Erythroblast (primary cell): ENCODE results near the gene RYR2.

Experiments
- GATA1 ChIP-seq: IDR thresholded peaks from 2 replicates; pipeline ENCODE4 v1.6.1; 2011; ENCODE audit warnings: low read depth, mild to moderate bottlenecking, control low read depth, low read length, moderate library complexity
- POLR2A ChIP-seq: IDR thresholded peaks from 2 replicates; pipeline ENCODE4 v1.6.1; 2011; ENCODE audit warnings: mild to moderate bottlenecking, low read length

DNA sequence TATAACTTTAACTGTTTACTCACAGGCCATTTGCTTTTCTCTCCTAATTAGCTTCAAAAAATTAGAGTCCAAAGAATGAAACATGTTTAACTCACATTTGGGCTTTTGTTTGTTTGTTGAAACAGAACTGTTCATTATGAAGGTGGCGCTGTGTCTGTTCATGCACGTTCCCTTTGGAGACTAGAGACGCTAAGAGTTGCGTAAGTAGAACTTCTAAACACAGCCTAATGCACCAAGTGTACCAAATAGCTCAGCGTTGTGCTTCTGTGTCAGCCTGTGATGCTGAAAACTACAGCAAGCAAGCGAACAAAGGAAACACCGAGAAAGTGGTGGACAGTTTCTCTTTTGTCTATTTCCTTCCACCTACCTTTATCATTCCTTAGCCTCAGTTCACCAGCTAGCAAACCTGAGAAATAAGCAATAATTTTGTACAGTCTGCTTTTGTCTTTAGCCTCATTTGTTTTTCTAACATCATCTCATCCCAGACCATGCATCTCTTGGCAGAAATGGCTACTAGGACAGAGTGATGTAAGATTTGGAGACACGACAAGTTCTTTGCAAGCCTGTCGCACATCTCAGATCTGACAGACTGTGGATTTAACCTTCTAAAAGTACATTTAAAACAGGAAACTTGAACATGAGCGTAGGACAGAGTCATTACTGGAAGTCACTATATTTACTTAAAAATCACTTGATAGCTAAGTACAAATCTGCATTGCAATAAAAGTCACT is 375.1 kb downstream of the RYR2 start:
- no peak for TF ChIP-seq POLR2A
- no peak for TF ChIP-seq GATA1
